ENCODE results near the gene ERF. TPM values are rescaled to one million over a fixed set of nuclear protein-coding genes. Genes with fewer than 3 reads are reported as not detected.

ERF gene
- total RNA-seq, 1 experiment from 2014 or later: 96.1 TPM

DNA sequence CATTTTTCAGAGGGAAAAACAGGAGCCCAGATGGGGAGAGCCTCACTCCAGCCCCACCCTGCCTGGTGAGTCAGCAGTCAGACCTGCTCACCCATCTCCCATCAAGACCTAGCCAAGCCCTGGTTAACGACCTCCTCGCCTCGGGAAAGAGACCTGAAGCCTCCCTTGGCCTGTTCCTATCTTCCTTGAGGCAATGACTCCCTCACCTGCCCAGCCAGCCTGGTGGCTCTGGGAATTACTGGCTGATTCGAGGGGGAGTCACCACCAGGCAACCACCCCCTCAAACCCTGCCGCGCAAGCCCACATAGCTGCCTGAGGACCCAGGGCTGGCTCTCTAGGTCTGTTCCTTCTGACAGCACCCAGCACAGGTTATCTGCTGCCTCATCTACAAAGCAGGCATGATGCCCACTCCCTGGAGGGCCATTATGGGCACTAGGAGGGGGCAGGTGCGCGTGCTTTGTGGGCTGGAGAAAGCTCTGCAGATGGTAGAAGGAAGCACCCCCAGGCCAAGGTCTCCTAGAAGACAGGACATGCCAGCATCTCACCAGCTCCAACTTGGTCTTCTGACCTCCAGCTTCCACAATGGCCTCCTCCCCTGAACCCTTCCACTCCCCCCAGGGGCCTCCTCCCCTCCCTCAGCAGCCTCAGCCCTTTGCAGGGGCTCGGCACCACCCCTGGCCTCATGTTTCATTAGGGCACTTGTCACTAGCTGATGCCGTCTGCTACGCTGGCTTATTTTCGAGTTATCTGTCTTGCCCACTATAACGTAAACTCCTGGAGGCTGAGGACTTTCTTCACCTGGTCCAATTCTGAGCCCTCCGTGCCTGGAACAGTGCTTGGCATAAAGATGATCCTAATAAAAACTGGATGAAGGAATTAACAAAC is 47.8 kb downstream of the ERF start:
- ChIA-PET POLR2A (interaction anchor here (0.7 to 1.2 kb wide), 3 partner anchors 10 to 28 kb away, joined by 3 to 5 read pairs (median 4); no protein-coding TSS in a partner anchor), CTCF (no interaction called here), RAD21 (ENCODE audit: low non-redundant PET in 1 of 2, low total read pairs in 2 of 2, uncharacterized antibody in 2 of 2, unreplicated experiment in 2 of 2) (no interaction called here)
- peaks cover 89% of the 10 kb centered on the region for H3K79me2 ChIP-seq (ENCODE audit: insufficient read depth, low read length)
- peaks cover 40 to 64% of the 10 kb centered on the region in 2 experiments for H3K36me3 ChIP-seq (ENCODE audit: control insufficient read depth in 1 of 2, insufficient read depth in 2 of 2, low read length in 2 of 2)
- peak overlapping the region; percentile 31 for H3K9ac ChIP-seq (ENCODE audit: low read length)
- H3K9me2 ChIP-seq (ENCODE audit: insufficient read depth): no peaks in the 10 kb centered on the region
- peak overlapping the region; percentile 78 for H3K4me2 ChIP-seq (ENCODE audit: low read length)
- no peaks in the 10 kb centered on the region for H3K27me3 ChIP-seq (ENCODE audit: insufficient read depth, low read length)
- H3K4me3 ChIP-seq (replicated peaks in 1 of 2; ENCODE audit: low read depth in 1 of 2, low read length in 2 of 2): peak overlapping the region in 1 of 2 experiments; percentile 37; a peak in 1 of 4 replicates
- DNase-seq (ENCODE audit: low read depth, low spot score) (no peak), ATAC-seq (peak; percentile 68)
- no peaks in the 10 kb centered on the region for H3K9me3 ChIP-seq (ENCODE audit: control insufficient read depth in 1 of 2, insufficient read depth in 1 of 2, low read depth in 1 of 2, low read length in 2 of 2)
- H2AFZ ChIP-seq (ENCODE audit: low read depth, low read length, poor library complexity, severe bottlenecking): no peak overlapping the region
- TF ChIP-seq YY1 (IDR thresholded peaks at IDR 0.05; ENCODE audit: extremely low read depth, insufficient replicate concordance, low read depth, low read length) (no peak), FOSL1 (IDR thresholded peaks at IDR 0.05; ENCODE audit: low read depth) (no peak; the same call in 1 of the 2 replicates), JUND (IDR thresholded peaks at IDR 0.05) (peak; percentile 42; the same call in 1 of the 2 replicates)
- no TSS peak for BruUV-seq (replicated peaks)
- peaks cover 11 to 38% of the 10 kb centered on the region in 2 experiments for H3K4me1 ChIP-seq (ENCODE audit: control insufficient read depth in 1 of 2, insufficient read depth in 2 of 2, low read length in 2 of 2)
- intact Hi-C loops (cut with micrococcal nuclease): no loop called here
- no peaks in the 10 kb centered on the region for H4K20me1 ChIP-seq (ENCODE audit: insufficient read depth)
- peak overlapping the region; percentile 62 for H3K27ac ChIP-seq (ENCODE audit: low read depth, low read length)

DNA sequence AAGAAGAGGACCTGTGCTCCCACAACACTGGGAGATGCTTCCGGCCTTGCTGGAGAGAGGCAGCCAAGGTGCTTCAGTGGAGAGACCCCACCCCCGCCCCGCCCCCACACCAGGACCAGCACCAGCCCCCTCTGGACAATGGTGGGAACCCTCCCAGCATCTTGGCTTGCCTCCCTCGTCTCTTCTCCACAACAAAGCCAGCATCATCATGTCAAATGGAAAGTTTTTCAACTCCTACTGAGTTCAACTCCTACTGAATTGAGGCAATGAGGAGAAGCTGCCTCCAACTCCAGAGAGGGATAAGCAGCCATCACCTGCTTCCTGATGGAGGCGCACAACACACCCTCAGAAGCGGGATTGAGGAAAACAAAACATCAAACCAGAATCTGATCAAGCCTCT is 50.3 kb downstream of the ERF start:
- H3K9me2 ChIP-seq (ENCODE audit: insufficient read depth): no peaks in the 10 kb centered on the region
- H3K4me1 ChIP-seq (ENCODE audit: control insufficient read depth in 1 of 2, insufficient read depth in 2 of 2, low read length in 2 of 2): peaks cover 11 to 51% of the 10 kb centered on the region in 2 experiments
- TF ChIP-seq CEBPB (IDR thresholded peaks at IDR 0.05; ENCODE audit: low read depth): no peak
- TF ChIP-seq POLR2AphosphoS5 (IDR thresholded peaks at IDR 0.05; ENCODE audit: low read depth, low read length): no peak
- TF ChIP-seq SIN3A (IDR thresholded peaks at IDR 0.05; ENCODE audit: low read depth): no peak
- no peak for TF ChIP-seq EGR1 (IDR thresholded peaks at IDR 0.05; ENCODE audit: low read depth)
- no peak for TF ChIP-seq POLR2A (IDR thresholded peaks at IDR 0.05; ENCODE audit: borderline replicate concordance, extremely low read depth, insufficient read depth, insufficient read length)
- BruUV-seq (replicated peaks): no TSS peak
- H3K27ac ChIP-seq (ENCODE audit: low read depth, low read length): no peak overlapping the region
- no peaks in the 10 kb centered on the region for H3K27me3 ChIP-seq (ENCODE audit: insufficient read depth, low read length)
- no peak overlapping the region for H2AFZ ChIP-seq (ENCODE audit: low read depth, low read length, poor library complexity, severe bottlenecking)
- DNase-seq (ENCODE audit: low read depth, low spot score) (no peak), ATAC-seq (no peak)
- H3K4me2 ChIP-seq (ENCODE audit: low read length): no peak overlapping the region
- no peaks in the 10 kb centered on the region for H3K9me3 ChIP-seq (ENCODE audit: control insufficient read depth in 1 of 2, insufficient read depth in 1 of 2, low read depth in 1 of 2, low read length in 2 of 2)
- no peak overlapping the region for H3K9ac ChIP-seq (ENCODE audit: low read length)
- POLR2A ChIA-PET: no interaction called here
- intact Hi-C loops (cut with micrococcal nuclease): no loop called here
- peaks cover 28 to 64% of the 10 kb centered on the region in 2 experiments for H3K36me3 ChIP-seq (ENCODE audit: control insufficient read depth in 1 of 2, insufficient read depth in 2 of 2, low read length in 2 of 2)
- RAD21 ChIA-PET (ENCODE audit: low non-redundant PET in 1 of 2, low total read pairs in 2 of 2, uncharacterized antibody in 2 of 2, unreplicated experiment in 2 of 2): no interaction called here
- CTCF ChIA-PET: no interaction called here
- H3K4me3 ChIP-seq (replicated peaks in 1 of 2; ENCODE audit: low read depth in 1 of 2, low read length in 2 of 2): no peak overlapping the region
- 0 out of 2 replicates have a peak, but pooled peaks cover 6% of the 10 kb centered on the region for H4K20me1 ChIP-seq (ENCODE audit: insufficient read depth)
- H3K79me2 ChIP-seq (ENCODE audit: insufficient read depth, low read length): peaks cover 92% of the 10 kb centered on the region
